ENCODE measurements around the gene TFF1. TPM values are rescaled to one million over a fixed set of nuclear protein-coding genes. Genes with fewer than 3 reads are reported as not detected.
"Not testable (repeated sequence)": the region's sequence is repeated elsewhere in the genome, so short reads cannot be mapped to it uniquely, and the experiment has no call there.

TFF1 gene
- total and polyA plus RNA-seq, 2 donors = 2.4 TPM; not detected in 1

- no peaks in the 10 kb centered on the region for H3K9me3 ChIP-seq (ENCODE audit: control insufficient read depth in 2 of 2, insufficient read depth in 1 of 2, low read length in 1 of 2)
- peak in 1 of 9 donors; percentile 57 for DNase-seq (ENCODE audit: low read depth in 6 of 9, low spot score in 9 of 9)
- H3K4me3 ChIP-seq (ENCODE audit: low read length in 2 of 2) = no peak overlapping the region
- H3K27me3 ChIP-seq (ENCODE audit: control insufficient read depth in 2 of 2, insufficient read depth in 1 of 2, low read length in 1 of 2) = no peaks in the 10 kb centered on the region
- peaks cover 83 to 96% of the 10 kb centered on the region in 2 donors for H3K36me3 ChIP-seq (ENCODE audit: control insufficient read depth in 2 of 2, insufficient read depth in 2 of 2, low read length in 1 of 2)
- H3K27ac ChIP-seq (ENCODE audit: low read depth in 1 of 2, low read length in 1 of 2) = peak overlapping the region in 1 of 2 donors; percentile 36
- 77% methylated on average over 7 of the region's 7 CpGs for WGBS
- H3K4me1 ChIP-seq (ENCODE audit: control insufficient read depth in 2 of 2, insufficient read depth in 2 of 2, low read length in 2 of 2) = peaks cover 10 to 51% of the 10 kb centered on the region in 2 donors
Measured at GRCh38 chr21:42411197-42411869, 45.0 kb upstream of the TFF1 start.

GRCh38 chr21:42409366-42409765 is 43.0 kb upstream of the TFF1 start:
- no peak for DNase-seq (ENCODE audit: low read depth in 6 of 9, low spot score in 9 of 9)
- Histone ChIP-seq H3K27ac (ENCODE audit: low read depth in 1 of 2, low read length in 1 of 2) (no peak overlapping the region), H3K4me3 (ENCODE audit: low read length in 2 of 2) (no peak overlapping the region), H3K9me3 (ENCODE audit: control insufficient read depth in 2 of 2, insufficient read depth in 1 of 2, low read length in 1 of 2) (no peaks in the 10 kb centered on the region), H3K4me1 (ENCODE audit: control insufficient read depth in 2 of 2, insufficient read depth in 2 of 2, low read length in 2 of 2) (peaks cover 13 to 50% of the 10 kb centered on the region in 2 donors), H3K27me3 (ENCODE audit: control insufficient read depth in 2 of 2, insufficient read depth in 1 of 2, low read length in 1 of 2) (no peaks in the 10 kb centered on the region), H3K36me3 (ENCODE audit: control insufficient read depth in 2 of 2, insufficient read depth in 2 of 2, low read length in 1 of 2) (peaks cover 64 to 77% of the 10 kb centered on the region in 2 donors)
- 94% methylated on average over 7 of the region's 7 CpGs for WGBS

GRCh38 chr21:42408718-42409117 is 42.4 kb upstream of the TFF1 start:
- H3K4me3 ChIP-seq (ENCODE audit: low read length in 2 of 2); DNase-seq (ENCODE audit: low read depth in 6 of 9, low spot score in 9 of 9); H3K27me3 ChIP-seq (ENCODE audit: control insufficient read depth in 2 of 2, insufficient read depth in 1 of 2, low read length in 1 of 2); H3K9me3 ChIP-seq (ENCODE audit: control insufficient read depth in 2 of 2, insufficient read depth in 1 of 2, low read length in 1 of 2); H3K27ac ChIP-seq (ENCODE audit: low read depth in 1 of 2, low read length in 1 of 2): not testable (repeated sequence)
- WGBS = 97% methylated on average over 5 of the region's 5 CpGs
- peaks cover 58 to 70% of the 10 kb centered on the region in 2 donors for H3K36me3 ChIP-seq (ENCODE audit: control insufficient read depth in 2 of 2, insufficient read depth in 2 of 2, low read length in 1 of 2)
- H3K4me1 ChIP-seq (ENCODE audit: control insufficient read depth in 2 of 2, insufficient read depth in 2 of 2, low read length in 2 of 2) = peaks cover 13 to 52% of the 10 kb centered on the region in 2 donors

- no peak for DNase-seq (ENCODE audit: low read depth in 6 of 9, low spot score in 9 of 9)
- Histone ChIP-seq H3K4me1 (ENCODE audit: control insufficient read depth in 2 of 2, insufficient read depth in 2 of 2, low read length in 2 of 2) (peaks cover 23 to 64% of the 10 kb centered on the region in 2 donors), H3K36me3 (ENCODE audit: control insufficient read depth in 2 of 2, insufficient read depth in 2 of 2, low read length in 1 of 2) (peaks cover 45 to 58% of the 10 kb centered on the region in 2 donors), H3K9me3 (ENCODE audit: control insufficient read depth in 2 of 2, insufficient read depth in 1 of 2, low read length in 1 of 2) (no peaks in the 10 kb centered on the region), H3K27me3 (ENCODE audit: control insufficient read depth in 2 of 2, insufficient read depth in 1 of 2, low read length in 1 of 2) (no peaks in the 10 kb centered on the region), H3K27ac (ENCODE audit: low read depth in 1 of 2, low read length in 1 of 2) (no peak overlapping the region), H3K4me3 (ENCODE audit: low read length in 2 of 2) (peak overlapping the region in 1 of 2 donors; percentile 70)
- WGBS = 93% methylated on average over 5 of the region's 5 CpGs
Measured at GRCh38 chr21:42407476-42407875, 41.1 kb upstream of the TFF1 start.

- 91% methylated on average over 7 of the region's 7 CpGs for WGBS
- H3K4me1 ChIP-seq (ENCODE audit: control insufficient read depth in 2 of 2, insufficient read depth in 2 of 2, low read length in 2 of 2) = peaks cover 23 to 63% of the 10 kb centered on the region in 2 donors
- peak overlapping the region; percentile 70 to 72 for H3K4me3 ChIP-seq (ENCODE audit: low read length in 2 of 2)
- peak overlapping the region; percentile 33 to 93 for H3K27ac ChIP-seq (ENCODE audit: low read depth in 1 of 2, low read length in 1 of 2)
- H3K27me3 ChIP-seq (ENCODE audit: control insufficient read depth in 2 of 2, insufficient read depth in 1 of 2, low read length in 1 of 2) = no peaks in the 10 kb centered on the region
- no peaks in the 10 kb centered on the region for H3K9me3 ChIP-seq (ENCODE audit: control insufficient read depth in 2 of 2, insufficient read depth in 1 of 2, low read length in 1 of 2)
- H3K36me3 ChIP-seq (ENCODE audit: control insufficient read depth in 2 of 2, insufficient read depth in 2 of 2, low read length in 1 of 2) = peaks cover 39 to 52% of the 10 kb centered on the region in 2 donors
- DNase-seq (ENCODE audit: low read depth in 6 of 9, low spot score in 9 of 9) = no peak
Measured at GRCh38 chr21:42406866-42407265, 40.5 kb upstream of the TFF1 start.

- Histone ChIP-seq H3K4me3 (ENCODE audit: low read length in 2 of 2) (peak overlapping the region; percentile 70 to 72), H3K27me3 (ENCODE audit: control insufficient read depth in 2 of 2, insufficient read depth in 1 of 2, low read length in 1 of 2) (no peaks in the 10 kb centered on the region), H3K27ac (ENCODE audit: low read depth in 1 of 2, low read length in 1 of 2) (peak overlapping the region; percentile 85 to 93), H3K4me1 (ENCODE audit: control insufficient read depth in 2 of 2, insufficient read depth in 2 of 2, low read length in 2 of 2) (peaks cover 23 to 56% of the 10 kb centered on the region in 2 donors), H3K36me3 (ENCODE audit: control insufficient read depth in 2 of 2, insufficient read depth in 2 of 2, low read length in 1 of 2) (peaks cover 33 to 45% of the 10 kb centered on the region in 2 donors), H3K9me3 (ENCODE audit: control insufficient read depth in 2 of 2, insufficient read depth in 1 of 2, low read length in 1 of 2) (peaks cover 0 to 2% of the 10 kb centered on the region in 2 donors)
- DNase-seq (ENCODE audit: low read depth in 6 of 9, low spot score in 9 of 9) = peak in 2 of 9 donors; percentile 46 to 76
- WGBS = 43% methylated on average over 10 of the region's 10 CpGs
Measured at GRCh38 chr21:42406201-42406621, 39.9 kb upstream of the TFF1 start.

- H3K4me1 ChIP-seq (ENCODE audit: control insufficient read depth in 2 of 2, insufficient read depth in 2 of 2, low read length in 2 of 2) = peaks cover 23 to 56% of the 10 kb centered on the region in 2 donors
- no peak for DNase-seq (ENCODE audit: low read depth in 6 of 9, low spot score in 9 of 9)
- H3K36me3 ChIP-seq (ENCODE audit: control insufficient read depth in 2 of 2, insufficient read depth in 2 of 2, low read length in 1 of 2) = peaks cover 24 to 37% of the 10 kb centered on the region in 2 donors
- 90% methylated on average over 23 of the region's 23 CpGs for WGBS
- peak overlapping the region; percentile 70 to 72 for H3K4me3 ChIP-seq (ENCODE audit: low read length in 2 of 2)
- H3K27me3 ChIP-seq (ENCODE audit: control insufficient read depth in 2 of 2, insufficient read depth in 1 of 2, low read length in 1 of 2) = no peaks in the 10 kb centered on the region
- peaks cover 0 to 3% of the 10 kb centered on the region in 2 donors for H3K9me3 ChIP-seq (ENCODE audit: control insufficient read depth in 2 of 2, insufficient read depth in 1 of 2, low read length in 1 of 2)
- peak overlapping the region; percentile 85 to 93 for H3K27ac ChIP-seq (ENCODE audit: low read depth in 1 of 2, low read length in 1 of 2)
Measured at GRCh38 chr21:42405064-42406013, 39.0 kb upstream of the TFF1 start.

GRCh38 chr21:42404539-42404938 is 38.2 kb upstream of the TFF1 start:
- peak in 1 of 9 donors; percentile 57 for DNase-seq (ENCODE audit: low read depth in 6 of 9, low spot score in 9 of 9)
- Histone ChIP-seq H3K36me3 (ENCODE audit: control insufficient read depth in 2 of 2, insufficient read depth in 2 of 2, low read length in 1 of 2) (peaks cover 16 to 29% of the 10 kb centered on the region in 2 donors), H3K4me1 (ENCODE audit: control insufficient read depth in 2 of 2, insufficient read depth in 2 of 2, low read length in 2 of 2) (peaks cover 23 to 56% of the 10 kb centered on the region in 2 donors), H3K27me3 (ENCODE audit: control insufficient read depth in 2 of 2, insufficient read depth in 1 of 2, low read length in 1 of 2) (no peaks in the 10 kb centered on the region), H3K27ac (ENCODE audit: low read depth in 1 of 2, low read length in 1 of 2) (peak overlapping the region; percentile 93 to 97), H3K9me3 (ENCODE audit: control insufficient read depth in 2 of 2, insufficient read depth in 1 of 2, low read length in 1 of 2) (peaks cover 0 to 3% of the 10 kb centered on the region in 2 donors), H3K4me3 (ENCODE audit: low read length in 2 of 2) (peak overlapping the region; percentile 70 to 72)
- 52% methylated on average over 10 of the region's 10 CpGs for WGBS
